Neuron (in vitro differentiated cells): ENCODE measurements around the gene NDUFS6.

ENCODE experiments used
- H2AFZ ChIP-seq: one replicate; pipeline ENCODE4 v1.6.1; 2013; ENCODE audit warnings: low read depth, mild to moderate bottlenecking, inconsistent platforms, low read length, moderate library complexity
- H3K27me3 ChIP-seq: one replicate; pipeline ENCODE4 v1.6.1; 2013; ENCODE audit warnings: low read length; ENCODE audit not compliant: insufficient read depth
- H3K36me3 ChIP-seq: one replicate; pipeline ENCODE4 v1.6.1; 2013; ENCODE audit warnings: low read length; ENCODE audit not compliant: insufficient read depth
- H3K4me1 ChIP-seq: one replicate; pipeline ENCODE4 v1.6.1; 2013; ENCODE audit warnings: low read length; ENCODE audit not compliant: insufficient read depth
- H3K4me3 ChIP-seq: 2 replicates; pipeline ENCODE4 v1.5.1; 2013; ENCODE audit warnings: mild to moderate bottlenecking, low read length, moderate library complexity
- H3K9me3 ChIP-seq: one replicate; pipeline ENCODE4 v1.6.1; 2013; ENCODE audit warnings: low read length

Gene NDUFS6

GRCh38 chr5:1859099-1859498, 57.9 kb downstream of the NDUFS6 start:
- Histone ChIP-seq H3K9me3 (no peaks in the 10 kb centered on the region), H3K4me3 (no peak overlapping the region), H3K27me3 (peaks cover 3% of the 10 kb centered on the region), H3K4me1 (peaks cover 4% of the 10 kb centered on the region), H3K36me3 (no peaks in the 10 kb centered on the region), H2AFZ (no peak overlapping the region)

- H3K27me3 ChIP-seq: peaks cover 3% of the 10 kb centered on the region
- H3K4me3 ChIP-seq: no peak overlapping the region
- H3K36me3 ChIP-seq: no peaks in the 10 kb centered on the region
- H3K9me3 ChIP-seq: no peaks in the 10 kb centered on the region
- H3K4me1 ChIP-seq: peaks cover 4% of the 10 kb centered on the region
- H2AFZ ChIP-seq: no peak overlapping the region
These were observed 58.9 kb downstream of the NDUFS6 start for GRCh38 chr5:1860021-1860610.

DNA sequence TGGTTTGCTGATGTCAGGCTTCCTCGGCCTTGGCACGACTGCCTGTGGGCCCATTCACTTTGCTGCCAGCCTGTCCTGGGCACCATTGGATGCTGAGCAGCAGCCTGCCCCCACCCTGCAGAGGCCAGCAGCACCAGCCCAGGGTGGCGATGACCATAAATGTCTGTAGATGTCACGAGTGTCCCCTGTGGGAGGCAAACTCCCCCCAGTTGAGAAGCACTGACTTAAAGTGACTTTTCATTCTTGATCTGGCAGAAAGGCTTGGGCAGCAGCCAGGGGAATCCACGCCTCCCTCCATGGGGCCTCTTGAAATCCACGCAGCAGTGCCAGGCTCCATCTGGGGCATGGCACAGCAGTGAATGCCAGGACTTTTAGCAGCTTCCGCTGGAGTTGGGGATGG, 59.7 kb downstream of the NDUFS6 start:
- H3K27me3 ChIP-seq: no peaks in the 10 kb centered on the region
- H2AFZ ChIP-seq: no peak overlapping the region
- no peak overlapping the region for H3K4me3 ChIP-seq
- H3K9me3 ChIP-seq: no peaks in the 10 kb centered on the region
- peaks cover 4% of the 10 kb centered on the region for H3K4me1 ChIP-seq
- no peaks in the 10 kb centered on the region for H3K36me3 ChIP-seq

DNA sequence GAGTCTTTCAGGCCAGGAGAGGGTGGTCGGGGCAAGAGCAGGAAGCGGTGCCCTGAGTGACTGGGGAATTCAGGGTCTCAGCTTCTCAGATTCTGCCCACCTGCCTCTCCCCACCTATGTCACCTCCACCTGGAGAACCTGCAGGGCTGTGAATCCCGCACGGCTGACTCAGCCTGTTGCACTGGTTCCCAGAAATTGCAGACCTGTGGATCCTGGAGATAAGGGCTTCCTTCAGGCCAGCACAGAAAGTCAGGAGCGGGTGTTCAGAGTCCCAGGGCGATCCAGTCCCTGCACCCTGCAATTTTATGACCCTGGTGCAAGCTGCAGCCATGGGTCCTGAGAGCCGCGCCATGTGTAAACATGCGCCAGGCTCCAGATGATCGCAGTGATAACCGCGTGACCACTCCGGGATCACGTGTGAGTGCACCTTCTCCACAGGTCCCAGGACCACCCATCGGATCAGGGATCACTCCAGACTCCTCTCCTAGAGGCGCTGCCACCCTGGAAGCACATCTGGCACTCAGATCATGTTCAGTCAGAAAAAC, 63.8 kb downstream of the NDUFS6 start:
- Histone ChIP-seq H3K27me3 (peaks cover 12% of the 10 kb centered on the region), H3K36me3 (no peaks in the 10 kb centered on the region), H3K4me1 (peaks cover 4% of the 10 kb centered on the region), H3K9me3 (no peaks in the 10 kb centered on the region), H3K4me3 (no peak overlapping the region), H2AFZ (no peak overlapping the region)

DNA sequence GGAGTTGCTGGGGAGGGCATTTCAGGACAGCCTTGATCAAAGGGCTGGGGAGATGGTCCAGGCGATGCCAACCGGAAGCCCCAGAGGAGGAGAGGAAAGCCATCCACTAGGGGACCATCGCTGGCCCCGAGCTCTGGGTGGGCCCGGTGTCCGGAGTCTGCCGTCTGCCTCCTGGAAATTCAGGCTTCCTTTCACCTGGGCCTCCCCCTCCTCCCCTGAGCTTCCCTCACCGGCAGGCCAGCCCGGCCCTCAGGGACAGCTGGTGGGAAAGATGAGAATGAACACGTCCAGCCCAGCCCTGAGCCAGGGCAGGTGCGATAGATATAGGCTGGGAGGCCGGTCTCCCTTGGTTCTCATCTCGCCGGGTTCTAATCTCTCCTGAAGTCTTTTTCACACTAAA, 64.3 kb downstream of the NDUFS6 start:
- H3K4me1 ChIP-seq: peaks cover 4% of the 10 kb centered on the region
- no peaks in the 10 kb centered on the region for H3K9me3 ChIP-seq
- peaks cover 12% of the 10 kb centered on the region for H3K27me3 ChIP-seq
- no peak overlapping the region for H3K4me3 ChIP-seq
- H2AFZ ChIP-seq: no peak overlapping the region
- no peaks in the 10 kb centered on the region for H3K36me3 ChIP-seq
